BLaER1 (cell line): ENCODE results near the gene ARHGEF28.
A peak's percentile ranks its signal among the peaks of the same experiment; 100 is the strongest.

Experiments
- H3K27ac ChIP-seq: shearing (Covaris generic); formaldehyde crosslinking; 2 replicates; pipeline ENCODE4 v1.8.1; 2022
- H3K27me3 ChIP-seq: shearing (Covaris generic); formaldehyde crosslinking; 2 replicates; pipeline ENCODE4 v1.8.1; 2022
- H3K36me3 ChIP-seq: shearing (Covaris generic); formaldehyde crosslinking; 2 replicates; pipeline ENCODE4 v1.8.1; 2022
- H3K4me1 ChIP-seq: shearing (Covaris generic); formaldehyde crosslinking; 2 replicates; pipeline ENCODE4 v1.8.1; 2022
- H3K4me2 ChIP-seq: shearing (Covaris generic); formaldehyde crosslinking; 2 replicates; pipeline ENCODE4 v1.8.1; 2022
- H3K4me3 ChIP-seq: shearing (Covaris generic); formaldehyde crosslinking; 2 replicates; pipeline ENCODE4 v1.8.1; 2022
- H3K9ac ChIP-seq: shearing (Covaris generic); formaldehyde crosslinking; 2 replicates; pipeline ENCODE4 v1.8.1; 2022
- H3K9me3 ChIP-seq: shearing (Covaris generic); formaldehyde crosslinking; 2 replicates; pipeline ENCODE4 v1.8.1; 2022
- H4K20me1 ChIP-seq: shearing (Covaris generic); formaldehyde crosslinking; 2 replicates; pipeline ENCODE4 v1.8.1; 2022
- Cebpa-rat ChIP-seq: shearing (Covaris generic); IDR thresholded peaks from 2 replicates; pipeline ENCODE4 v1.8.1; 2022

ARHGEF28 gene, protein sequence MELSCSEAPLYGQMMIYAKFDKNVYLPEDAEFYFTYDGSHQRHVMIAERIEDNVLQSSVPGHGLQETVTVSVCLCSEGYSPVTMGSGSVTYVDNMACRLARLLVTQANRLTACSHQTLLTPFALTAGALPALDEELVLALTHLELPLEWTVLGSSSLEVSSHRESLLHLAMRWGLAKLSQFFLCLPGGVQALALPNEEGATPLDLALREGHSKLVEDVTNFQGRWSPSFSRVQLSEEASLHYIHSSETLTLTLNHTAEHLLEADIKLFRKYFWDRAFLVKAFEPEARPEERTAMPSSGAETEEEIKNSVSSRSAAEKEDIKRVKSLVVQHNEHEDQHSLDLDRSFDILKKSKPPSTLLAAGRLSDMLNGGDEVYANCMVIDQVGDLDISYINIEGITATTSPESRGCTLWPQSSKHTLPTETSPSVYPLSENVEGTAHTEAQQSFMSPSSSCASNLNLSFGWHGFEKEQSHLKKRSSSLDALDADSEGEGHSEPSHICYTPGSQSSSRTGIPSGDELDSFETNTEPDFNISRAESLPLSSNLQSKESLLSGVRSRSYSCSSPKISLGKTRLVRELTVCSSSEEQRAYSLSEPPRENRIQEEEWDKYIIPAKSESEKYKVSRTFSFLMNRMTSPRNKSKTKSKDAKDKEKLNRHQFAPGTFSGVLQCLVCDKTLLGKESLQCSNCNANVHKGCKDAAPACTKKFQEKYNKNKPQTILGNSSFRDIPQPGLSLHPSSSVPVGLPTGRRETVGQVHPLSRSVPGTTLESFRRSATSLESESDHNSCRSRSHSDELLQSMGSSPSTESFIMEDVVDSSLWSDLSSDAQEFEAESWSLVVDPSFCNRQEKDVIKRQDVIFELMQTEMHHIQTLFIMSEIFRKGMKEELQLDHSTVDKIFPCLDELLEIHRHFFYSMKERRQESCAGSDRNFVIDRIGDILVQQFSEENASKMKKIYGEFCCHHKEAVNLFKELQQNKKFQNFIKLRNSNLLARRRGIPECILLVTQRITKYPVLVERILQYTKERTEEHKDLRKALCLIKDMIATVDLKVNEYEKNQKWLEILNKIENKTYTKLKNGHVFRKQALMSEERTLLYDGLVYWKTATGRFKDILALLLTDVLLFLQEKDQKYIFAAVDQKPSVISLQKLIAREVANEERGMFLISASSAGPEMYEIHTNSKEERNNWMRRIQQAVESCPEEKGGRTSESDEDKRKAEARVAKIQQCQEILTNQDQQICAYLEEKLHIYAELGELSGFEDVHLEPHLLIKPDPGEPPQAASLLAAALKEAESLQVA (N-terminal part only)

DNA sequence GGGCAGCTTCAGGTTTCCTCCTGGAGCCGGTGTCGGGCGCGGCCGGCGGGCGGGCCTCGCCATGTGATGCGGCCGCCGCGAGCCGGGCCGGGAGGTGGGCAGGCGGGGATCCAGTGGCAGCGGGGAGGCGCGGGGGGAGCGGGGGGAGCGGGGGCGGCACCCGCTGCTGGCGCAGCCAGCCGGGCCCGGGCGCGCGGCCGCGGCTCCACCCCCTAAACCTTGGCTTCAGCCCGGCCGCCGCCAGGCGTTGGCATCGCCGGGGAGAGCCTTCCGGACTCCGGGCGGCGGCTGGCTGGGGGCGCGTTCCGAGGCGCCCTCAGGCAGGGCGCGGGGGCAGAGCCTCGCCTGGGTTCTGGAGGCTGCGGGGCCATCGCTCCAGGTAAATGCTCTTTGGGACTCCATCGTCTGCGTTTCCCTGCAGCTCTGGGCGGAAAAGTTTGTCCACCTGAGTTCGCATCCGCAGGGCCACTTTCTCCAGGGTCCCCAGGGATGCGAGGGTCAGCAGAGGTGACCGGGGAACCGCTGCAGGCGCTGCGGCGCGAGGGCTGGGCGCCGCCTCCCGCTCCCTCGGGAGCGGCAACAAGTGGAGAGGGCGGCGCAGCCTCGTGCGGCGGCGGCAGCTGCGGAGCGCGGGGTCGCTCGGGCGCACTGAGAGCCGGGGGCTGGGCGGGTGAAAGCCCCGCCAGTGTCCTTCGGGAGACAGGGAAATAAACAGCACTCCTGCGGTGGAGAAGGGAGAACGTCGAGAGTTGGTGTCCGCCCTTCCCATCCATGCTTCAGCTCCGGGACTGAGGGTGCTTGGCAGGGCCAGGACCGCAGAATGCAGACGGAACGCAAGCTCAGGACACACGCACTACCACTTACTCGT, at the start of gene ARHGEF28:
Gene ARHGEF28 (plus strand): TSS at position 253 of the 868 bp plus-strand sequence. CDS start 58,656 bp downstream, outside the sequence.
- Histone ChIP-seq H3K9ac (peak within 1 kb of the TSS; percentile 69), H3K27ac (no peak within 1 kb of the TSS), H3K4me2 (peak within 1 kb of the TSS; percentile 99), H3K4me3 (peak within 1 kb of the TSS; percentile 78), H4K20me1 (no peaks in the 10 kb centered on the region), H3K36me3 (no peaks in the 10 kb centered on the region), H3K4me1 (peaks cover 5% of the 10 kb centered on the region), H3K9me3 (no peaks in the 10 kb centered on the region), H3K27me3 (peaks cover 12% of the 10 kb centered on the region; the same call in 1 of the 2 replicates)
- no peak for TF ChIP-seq Cebpa-rat

DNA sequence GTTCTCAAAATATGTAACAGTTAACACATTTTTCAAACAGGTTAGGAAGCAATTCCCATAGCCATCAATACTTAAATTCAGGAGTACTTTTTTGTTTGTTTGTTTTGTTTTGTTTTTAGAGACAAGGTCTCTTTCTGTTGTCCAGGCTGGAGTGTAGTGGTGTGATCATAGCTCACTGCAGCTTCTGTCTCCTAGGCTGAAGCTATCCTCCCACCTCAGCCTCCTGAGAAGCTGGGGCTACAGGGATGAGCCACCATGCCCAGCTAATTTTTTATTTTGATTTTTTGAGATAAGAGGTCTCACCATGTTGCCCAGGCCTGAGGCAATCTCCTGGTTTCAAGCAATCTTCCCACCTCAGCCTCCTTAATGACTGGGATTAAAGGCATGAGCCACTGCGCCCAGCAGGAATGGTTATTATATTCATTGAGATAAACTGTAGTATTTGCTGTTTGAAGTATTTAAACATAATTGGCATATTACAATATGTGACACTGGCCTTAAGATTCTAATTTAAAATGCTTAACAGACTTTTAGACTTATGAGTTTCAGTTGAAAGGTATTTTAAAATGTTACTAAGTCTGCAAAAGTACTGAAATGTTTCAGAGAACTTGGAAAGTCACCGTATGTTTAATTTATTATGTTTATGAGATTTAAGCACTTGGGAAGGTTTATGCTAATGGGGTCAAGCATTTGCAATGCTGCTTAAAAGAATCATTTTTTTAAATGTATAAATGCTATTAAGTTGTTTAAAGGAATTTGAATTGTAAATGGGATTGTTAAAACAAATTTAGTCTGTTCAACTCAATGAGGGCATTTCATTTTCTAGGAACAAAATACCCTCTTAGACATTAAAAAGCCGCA, 43.5 kb upstream of the ARHGEF28 start:
- Histone ChIP-seq H3K27ac (no peak overlapping the region), H3K4me1 (peaks cover 5% of the 10 kb centered on the region; the same call in 1 of the 2 replicates), H3K4me3 (no peak overlapping the region), H3K9ac (no peak overlapping the region), H4K20me1 (no peaks in the 10 kb centered on the region), H3K36me3 (peaks cover 41% of the 10 kb centered on the region), H3K9me3 (no peaks in the 10 kb centered on the region), H3K4me2 (no peak overlapping the region), H3K27me3 (no peaks in the 10 kb centered on the region)
- no peak for TF ChIP-seq Cebpa-rat

DNA sequence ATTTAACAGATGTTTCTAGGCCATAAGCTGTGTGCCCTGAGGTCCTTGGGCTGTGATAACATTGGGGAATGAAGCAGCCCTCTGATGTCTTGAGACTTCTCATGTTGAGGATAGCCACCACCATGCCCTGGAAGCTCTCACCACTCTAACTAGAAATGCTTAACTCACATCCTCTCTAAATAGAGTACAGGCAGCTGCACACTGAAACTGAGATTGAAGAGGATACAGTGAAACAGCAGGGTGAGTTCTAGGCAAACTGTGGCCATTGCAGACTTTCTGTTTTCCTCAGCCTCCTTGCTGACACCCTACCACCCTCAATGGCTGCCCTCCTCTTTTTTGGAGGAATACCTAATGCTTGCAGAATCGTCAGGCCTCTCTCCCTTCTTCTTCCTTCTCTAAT, 38.1 kb upstream of the ARHGEF28 start:
- Histone ChIP-seq H3K27ac (no peak overlapping the region), H3K4me3 (no peak overlapping the region), H3K36me3 (no peaks in the 10 kb centered on the region; the same call in 1 of the 2 replicates), H3K27me3 (no peaks in the 10 kb centered on the region), H3K9me3 (no peaks in the 10 kb centered on the region), H3K9ac (no peak overlapping the region), H3K4me1 (peaks cover 4% of the 10 kb centered on the region; the same call in 1 of the 2 replicates), H3K4me2 (no peak overlapping the region), H4K20me1 (no peaks in the 10 kb centered on the region)
- no peak for TF ChIP-seq Cebpa-rat

DNA sequence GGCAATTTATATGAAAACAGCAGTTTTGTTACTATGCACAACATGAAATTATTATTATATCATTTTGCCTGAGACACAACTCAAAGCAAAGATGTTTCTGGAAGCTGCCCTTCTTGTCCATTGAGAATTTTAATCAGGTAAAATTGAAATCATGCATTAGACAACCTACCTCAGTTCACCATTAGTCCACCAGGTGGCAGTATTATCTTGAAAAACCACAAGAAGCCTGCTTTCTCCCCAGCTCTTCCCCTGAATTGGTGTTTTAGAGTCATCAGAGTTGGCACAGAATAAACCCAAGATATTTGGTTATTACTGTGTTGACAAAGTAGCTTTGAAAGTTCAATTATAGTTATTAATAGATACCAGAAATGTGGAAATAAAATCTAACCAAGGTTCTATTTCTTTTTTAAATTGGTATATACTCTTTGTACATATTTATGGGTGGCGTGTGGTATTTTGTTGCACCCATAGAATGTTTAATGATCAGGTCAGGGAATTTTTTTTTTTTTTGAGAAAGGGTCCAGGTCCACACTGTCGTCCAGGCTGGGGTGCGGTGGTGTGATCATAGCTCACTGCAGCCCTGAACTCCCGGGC, 34.8 kb upstream of the ARHGEF28 start:
- no peak for TF ChIP-seq Cebpa-rat
- Histone ChIP-seq H3K4me3 (no peak overlapping the region), H3K9ac (no peak overlapping the region), H3K36me3 (no peaks in the 10 kb centered on the region), H3K27ac (no peak overlapping the region), H3K4me2 (no peak overlapping the region), H4K20me1 (no peaks in the 10 kb centered on the region), H3K27me3 (no peaks in the 10 kb centered on the region), H3K9me3 (no peaks in the 10 kb centered on the region), H3K4me1 (no peaks in the 10 kb centered on the region)

DNA sequence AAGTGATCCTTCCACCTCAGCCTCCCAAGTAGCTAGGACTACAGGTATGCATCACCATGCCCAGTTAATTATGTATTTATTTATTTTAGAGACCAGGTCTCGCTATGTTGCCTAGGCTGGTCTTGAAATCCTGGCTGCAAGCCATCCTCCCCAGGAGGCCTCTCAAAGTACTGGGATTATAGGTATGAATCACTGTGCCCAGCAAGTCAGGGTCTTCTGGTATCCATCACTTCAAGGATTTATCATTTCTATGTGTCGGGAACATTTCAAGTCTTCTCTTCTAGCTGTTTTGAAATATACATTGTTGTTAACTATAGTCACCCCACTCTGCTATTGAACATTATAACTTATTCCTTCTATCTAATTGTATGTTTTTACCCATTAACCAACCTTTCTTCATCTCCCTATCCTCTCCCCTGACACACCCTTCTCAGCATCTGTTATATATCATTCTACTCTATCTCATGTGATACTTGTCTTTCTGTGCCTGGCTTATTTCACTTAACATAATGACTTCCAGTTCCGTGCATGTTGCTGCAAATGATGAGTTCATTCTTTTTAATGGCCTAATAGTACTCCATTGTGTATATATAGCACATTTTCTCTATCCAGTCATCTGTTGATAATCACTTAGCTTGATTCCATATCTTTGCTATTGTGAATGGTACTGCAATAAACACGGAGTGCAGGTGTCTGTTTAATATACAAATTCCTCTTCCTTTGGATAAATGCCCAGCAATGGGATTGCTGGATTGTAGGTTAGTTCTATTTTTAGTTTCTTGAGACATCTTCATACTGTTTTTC, 34.1 kb upstream of the ARHGEF28 start:
- Histone ChIP-seq H3K9me3 (no peaks in the 10 kb centered on the region), H3K9ac (no peak overlapping the region), H3K27ac (no peak overlapping the region), H4K20me1 (no peaks in the 10 kb centered on the region), H3K4me3 (no peak overlapping the region), H3K4me2 (no peak overlapping the region), H3K27me3 (no peaks in the 10 kb centered on the region), H3K4me1 (no peaks in the 10 kb centered on the region), H3K36me3 (no peaks in the 10 kb centered on the region)
- no peak for TF ChIP-seq Cebpa-rat

DNA sequence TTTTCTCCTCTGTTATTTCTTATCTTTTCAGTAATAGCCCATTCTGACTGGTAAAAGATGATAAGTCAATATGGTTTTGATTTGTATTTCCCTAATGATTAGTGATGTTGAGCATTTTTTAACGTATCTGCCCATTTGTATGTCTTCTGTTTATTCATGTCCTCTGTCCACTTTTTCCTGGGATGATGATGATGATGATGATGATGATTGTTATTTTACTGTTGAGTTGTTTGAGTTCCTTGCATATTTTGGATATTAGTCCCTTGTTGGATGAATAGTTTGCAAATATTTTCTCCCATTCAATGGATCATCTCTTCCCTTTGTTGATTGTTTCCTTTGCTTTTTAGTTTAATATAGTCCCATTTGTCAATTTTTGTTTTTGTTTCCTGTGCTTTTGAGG, 33.4 kb upstream of the ARHGEF28 start:
- H4K20me1 ChIP-seq = no peaks in the 10 kb centered on the region

DNA sequence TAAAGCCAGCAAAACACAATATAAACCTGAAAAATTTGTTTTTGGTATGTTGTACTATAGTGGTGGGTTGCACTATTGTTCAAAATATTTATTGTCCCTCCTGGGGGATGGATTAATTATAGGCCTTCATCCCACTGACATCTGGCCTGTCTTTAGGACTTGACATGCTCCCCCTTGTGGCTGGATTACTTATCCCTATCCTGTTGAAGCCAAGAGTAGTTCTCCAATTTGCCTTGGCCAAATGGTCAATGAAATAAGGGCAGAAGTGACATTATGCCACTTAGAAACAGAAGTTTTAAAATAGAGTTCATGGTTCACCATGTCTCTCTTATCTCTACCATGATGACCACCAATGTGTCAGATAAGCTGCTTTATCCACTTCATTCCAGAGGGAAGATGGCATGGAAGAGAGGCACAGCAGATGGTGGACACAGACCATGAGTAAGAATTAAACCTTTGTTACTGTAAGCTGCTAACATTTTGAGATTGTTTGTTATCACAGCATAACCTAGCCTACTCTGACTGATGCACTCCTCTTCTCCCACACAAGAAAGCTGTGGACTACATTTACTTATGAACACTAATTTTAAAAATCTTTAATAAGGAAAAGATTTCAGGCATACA, 29.2 kb upstream of the ARHGEF28 start:
- H3K9me3 ChIP-seq = peaks cover 4% of the 10 kb centered on the region; the same call in 1 of the 2 replicates
- H3K27ac ChIP-seq = no peak overlapping the region
- no peaks in the 10 kb centered on the region for H4K20me1 ChIP-seq
- no peak overlapping the region for H3K4me3 ChIP-seq
- no peak overlapping the region for H3K9ac ChIP-seq
- no peak for TF ChIP-seq Cebpa-rat
- no peaks in the 10 kb centered on the region for H3K27me3 ChIP-seq
- no peaks in the 10 kb centered on the region for H3K36me3 ChIP-seq
- H3K4me1 ChIP-seq = no peaks in the 10 kb centered on the region
- H3K4me2 ChIP-seq = no peak overlapping the region

More for the DNA sequence above, 33.4 kb upstream of the ARHGEF28 start:
- no peak for TF ChIP-seq Cebpa-rat
- Histone ChIP-seq H3K36me3 (no peaks in the 10 kb centered on the region), H3K4me2 (no peak overlapping the region), H3K27me3 (no peaks in the 10 kb centered on the region), H3K4me3 (no peak overlapping the region), H3K4me1 (no peaks in the 10 kb centered on the region), H3K9me3 (no peaks in the 10 kb centered on the region), H3K27ac (no peak overlapping the region), H3K9ac (no peak overlapping the region)
